T-helper 1 cell treated with Interleukin-12 subunit alpha and Interleukin-12 subunit beta and Interleukin-4 antibody, amounts not matched to agents 30 μg/mL and 1 μg/mL, for 36 hours (primary cell): Measurements from ENCODE around the gene ELAC2.
"Not testable (repeated sequence)": the region's sequence is repeated elsewhere in the genome, so short reads cannot be mapped to it uniquely, and the experiment has no call there.

Source experiments
- H3K27ac Mint-ChIP-seq: one replicate; pipeline ENCODE4 v1.8.0; 2021; ENCODE audit warnings: mild to moderate bottlenecking, mixed read lengths
- H3K27me3 Mint-ChIP-seq: one replicate; pipeline ENCODE4 v1.8.0; 2021; ENCODE audit warnings: low read depth, mixed read lengths
- H3K36me3 Mint-ChIP-seq: one replicate; pipeline ENCODE4 v1.8.0; 2021; ENCODE audit warnings: low read depth, mixed read lengths
- H3K4me1 Mint-ChIP-seq: one replicate; pipeline ENCODE4 v1.8.0; 2021; ENCODE audit warnings: low read depth, mixed read lengths
- H3K4me3 Mint-ChIP-seq: one replicate; pipeline ENCODE4 v1.8.0; 2021; ENCODE audit warnings: mild to moderate bottlenecking, moderate library complexity, mixed read lengths
- H3K9me3 Mint-ChIP-seq: one replicate; pipeline ENCODE4 v1.8.0; 2021; ENCODE audit warnings: mixed read lengths

Gene ELAC2

GRCh38 chr17:12985431-12986293 is 32.2 kb downstream of the ELAC2 start:
- Mint-ChIP-seq H3K9me3 (no peaks in the 10 kb centered on the region), H3K27ac (no peak overlapping the region), H3K27me3 (no peaks in the 10 kb centered on the region), H3K4me3 (no peak overlapping the region), H3K36me3 (peaks cover 1% of the 10 kb centered on the region), H3K4me1 (no peaks in the 10 kb centered on the region)

DNA sequence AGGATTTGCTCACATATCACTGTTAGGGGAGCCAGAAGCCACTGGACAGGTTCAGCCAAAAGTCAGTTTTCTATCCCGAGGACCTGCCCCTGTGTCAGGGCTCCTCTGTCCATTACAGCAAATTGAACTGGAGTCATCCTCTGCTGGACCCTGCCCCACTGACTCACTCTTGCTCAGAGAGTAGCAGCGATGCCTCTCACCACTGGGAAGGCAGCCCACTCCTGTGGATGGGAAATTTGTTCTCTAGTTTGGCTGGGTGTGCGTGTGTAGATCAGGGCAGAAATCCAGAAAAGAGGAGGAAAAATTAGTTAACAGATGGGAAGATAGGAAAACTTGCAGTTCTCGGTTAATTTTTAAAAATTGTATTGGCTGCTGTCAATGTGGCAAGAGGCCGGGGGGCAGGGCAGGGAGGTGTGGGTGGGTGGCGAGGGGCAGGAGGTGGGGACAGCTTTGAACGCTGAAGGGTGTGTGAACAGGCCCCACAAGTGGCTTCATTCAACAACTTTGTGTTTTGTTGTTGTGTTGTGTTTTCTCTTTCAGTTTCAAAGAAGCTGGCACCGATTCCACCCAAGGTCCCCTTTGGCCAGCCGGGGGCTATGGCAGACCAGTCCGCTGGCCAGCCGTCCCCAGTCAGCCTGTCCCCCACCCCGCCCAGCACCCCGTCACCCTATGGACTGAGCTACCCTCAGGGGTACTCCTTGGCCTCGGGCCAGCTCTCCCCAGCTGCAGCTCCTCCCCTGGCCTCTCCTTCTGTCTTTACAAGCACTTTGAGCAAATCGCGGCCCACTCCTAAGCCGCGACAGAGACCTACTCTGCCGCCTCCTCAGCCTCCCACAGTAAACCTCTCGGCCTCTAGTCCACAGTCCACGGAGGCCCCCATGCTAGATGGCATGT is 33.6 kb downstream of the ELAC2 start:
- Mint-ChIP-seq H3K36me3 (no peaks in the 10 kb centered on the region), H3K27ac (no peak overlapping the region), H3K27me3 (no peaks in the 10 kb centered on the region), H3K4me1 (no peaks in the 10 kb centered on the region), H3K9me3 (no peaks in the 10 kb centered on the region), H3K4me3 (no peak overlapping the region)

DNA sequence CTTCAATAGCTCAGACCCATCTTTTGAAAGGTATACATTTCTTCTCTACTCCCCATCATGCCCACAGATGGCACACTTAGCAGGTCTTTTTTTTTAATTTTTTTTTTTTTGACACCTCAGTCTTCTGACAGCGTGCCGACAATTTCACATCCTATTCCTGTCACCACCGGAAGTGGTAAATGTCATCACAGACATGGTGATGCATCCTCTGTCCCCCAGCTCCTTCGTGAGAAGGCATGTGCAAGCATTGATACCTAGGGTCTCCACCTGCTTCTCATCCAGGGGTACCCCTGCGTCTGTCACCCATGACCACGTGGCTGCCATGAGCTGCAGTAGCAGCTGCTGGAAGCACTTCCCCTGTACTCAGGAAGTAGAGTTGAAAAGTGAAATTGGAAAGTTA is 35.6 kb downstream of the ELAC2 start:
- Mint-ChIP-seq H3K27me3 (no peaks in the 10 kb centered on the region), H3K9me3 (no peaks in the 10 kb centered on the region), H3K4me3 (no peak overlapping the region), H3K27ac (no peak overlapping the region), H3K4me1 (no peaks in the 10 kb centered on the region), H3K36me3 (no peaks in the 10 kb centered on the region)

- no peaks in the 10 kb centered on the region for H3K27me3 Mint-ChIP-seq
- no peak overlapping the region for H3K27ac Mint-ChIP-seq
- no peak overlapping the region for H3K4me3 Mint-ChIP-seq
- H3K36me3 Mint-ChIP-seq: no peaks in the 10 kb centered on the region
- H3K4me1 Mint-ChIP-seq: no peaks in the 10 kb centered on the region
- no peaks in the 10 kb centered on the region for H3K9me3 Mint-ChIP-seq
Observed at GRCh38 chr17:12979826-12980500, 37.9 kb downstream of the ELAC2 start.

DNA sequence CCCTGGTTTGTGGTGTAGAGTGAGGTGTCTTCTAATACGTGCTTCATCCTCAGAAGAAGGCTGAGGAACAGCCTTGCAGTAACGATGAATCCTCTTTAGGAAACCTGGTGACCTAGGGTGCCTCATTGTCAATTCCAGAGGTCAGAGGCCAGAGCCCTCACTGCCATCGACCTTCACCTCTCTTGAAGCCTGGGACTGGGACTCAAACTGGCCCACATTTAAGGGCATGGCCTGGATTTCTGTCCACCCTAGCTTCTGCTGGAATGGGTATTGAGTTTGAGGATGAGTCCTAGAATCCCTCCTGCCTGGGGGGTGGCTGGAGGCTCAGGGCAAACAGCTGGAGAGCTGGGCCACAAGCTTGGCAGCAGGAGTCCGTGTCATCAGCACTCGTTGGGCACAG is 38.6 kb downstream of the ELAC2 start:
- peaks cover 4% of the 10 kb centered on the region for H3K27me3 Mint-ChIP-seq
- no peak overlapping the region for H3K27ac Mint-ChIP-seq
- H3K36me3 Mint-ChIP-seq: no peaks in the 10 kb centered on the region
- H3K4me1 Mint-ChIP-seq: no peaks in the 10 kb centered on the region
- no peaks in the 10 kb centered on the region for H3K9me3 Mint-ChIP-seq
- no peak overlapping the region for H3K4me3 Mint-ChIP-seq

DNA sequence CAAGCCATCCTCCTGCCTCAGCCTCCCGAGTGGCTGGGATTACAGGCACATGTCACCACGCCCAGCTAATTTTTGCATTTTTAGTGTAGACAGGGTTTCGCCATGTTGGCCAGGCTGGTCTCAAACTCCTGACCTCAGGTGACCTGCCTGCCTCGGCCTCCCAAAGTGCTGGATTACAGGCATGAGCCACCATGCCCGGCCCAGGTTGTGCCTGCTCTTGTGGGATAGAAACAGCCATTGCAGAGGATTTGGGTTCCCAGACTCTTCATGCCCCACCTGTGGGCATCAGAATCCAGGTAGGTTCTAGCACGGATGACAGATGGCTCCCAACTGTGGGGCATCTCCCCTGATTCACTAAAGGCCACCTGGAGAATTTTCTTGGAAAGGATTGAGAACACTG is 39.0 kb downstream of the ELAC2 start:
- H3K4me1 Mint-ChIP-seq, H3K36me3 Mint-ChIP-seq, H3K4me3 Mint-ChIP-seq, H3K9me3 Mint-ChIP-seq, H3K27ac Mint-ChIP-seq, H3K27me3 Mint-ChIP-seq: not testable (repeated sequence)

GRCh38 chr17:12977008-12977751 is 40.6 kb downstream of the ELAC2 start:
- Mint-ChIP-seq H3K4me1 (no peaks in the 10 kb centered on the region), H3K36me3 (no peaks in the 10 kb centered on the region), H3K27me3 (peaks cover 14% of the 10 kb centered on the region), H3K9me3 (no peaks in the 10 kb centered on the region), H3K4me3 (no peak overlapping the region), H3K27ac (no peak overlapping the region)

DNA sequence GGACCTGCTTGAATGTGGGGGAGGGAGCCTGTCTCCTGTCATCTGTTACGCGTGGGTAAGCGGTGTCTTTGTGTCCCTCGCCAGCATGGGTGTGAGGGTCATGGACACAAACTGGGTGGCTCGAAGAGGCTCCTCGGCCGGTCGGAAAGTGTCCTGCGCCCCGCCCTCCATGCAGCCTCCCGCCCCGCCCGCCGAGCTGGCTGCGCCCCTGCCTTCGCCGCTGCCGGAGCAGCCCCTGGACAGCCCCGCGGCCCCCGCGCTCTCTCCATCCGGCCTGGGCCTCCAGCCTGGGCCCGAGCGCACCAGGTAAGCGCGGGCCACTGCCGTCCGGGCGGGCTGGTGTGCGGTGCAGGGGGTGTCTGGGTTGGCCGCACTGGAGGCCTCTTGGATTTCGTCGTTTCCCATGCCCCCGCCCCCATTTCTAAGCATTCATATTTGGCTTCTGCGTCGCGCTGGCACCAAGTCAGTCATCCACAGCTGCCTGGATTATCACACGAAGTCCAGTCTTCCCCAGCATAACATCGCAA is 43.8 kb downstream of the ELAC2 start:
- Mint-ChIP-seq H3K4me1 (no peaks in the 10 kb centered on the region), H3K27me3 (peaks cover 22% of the 10 kb centered on the region), H3K4me3 (no peak overlapping the region), H3K27ac (no peak overlapping the region), H3K9me3 (no peaks in the 10 kb centered on the region), H3K36me3 (no peaks in the 10 kb centered on the region)

DNA sequence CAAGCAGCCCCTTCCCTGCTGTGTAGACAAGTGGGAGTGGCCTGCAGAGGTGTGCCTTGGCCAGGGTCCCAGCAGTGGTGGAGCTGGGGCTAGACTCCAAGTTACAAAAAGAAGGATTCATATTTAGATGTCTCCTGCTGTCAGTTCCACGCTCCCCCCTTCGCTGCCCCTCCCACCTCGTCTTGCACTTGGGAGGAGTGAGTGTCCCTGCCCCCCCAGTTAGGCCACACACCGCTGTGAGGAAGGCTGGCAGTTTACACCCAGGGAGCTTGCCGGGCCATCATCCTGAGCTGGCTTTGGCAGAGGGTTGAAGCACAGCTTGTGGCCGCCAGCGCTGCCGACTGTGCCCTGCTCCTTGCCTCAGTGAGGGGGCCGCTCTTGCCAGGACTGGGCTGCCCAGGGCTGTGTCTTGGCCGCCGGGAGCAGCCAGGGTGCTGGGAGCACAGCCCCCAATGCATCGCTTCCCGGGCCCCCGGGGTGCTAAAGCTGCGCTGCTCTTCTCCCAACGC is 44.3 kb downstream of the ELAC2 start:
- no peak overlapping the region for H3K4me3 Mint-ChIP-seq
- peaks cover 22% of the 10 kb centered on the region for H3K27me3 Mint-ChIP-seq
- no peak overlapping the region for H3K27ac Mint-ChIP-seq
- H3K4me1 Mint-ChIP-seq: no peaks in the 10 kb centered on the region
- H3K9me3 Mint-ChIP-seq: no peaks in the 10 kb centered on the region
- H3K36me3 Mint-ChIP-seq: no peaks in the 10 kb centered on the region

- Mint-ChIP-seq H3K27me3 (peaks cover 10% of the 10 kb centered on the region), H3K9me3 (no peaks in the 10 kb centered on the region), H3K4me1 (no peaks in the 10 kb centered on the region), H3K4me3 (no peak overlapping the region), H3K36me3 (no peaks in the 10 kb centered on the region), H3K27ac (no peak overlapping the region)
Observed at GRCh38 chr17:12967962-12968361, 49.9 kb downstream of the ELAC2 start.

DNA sequence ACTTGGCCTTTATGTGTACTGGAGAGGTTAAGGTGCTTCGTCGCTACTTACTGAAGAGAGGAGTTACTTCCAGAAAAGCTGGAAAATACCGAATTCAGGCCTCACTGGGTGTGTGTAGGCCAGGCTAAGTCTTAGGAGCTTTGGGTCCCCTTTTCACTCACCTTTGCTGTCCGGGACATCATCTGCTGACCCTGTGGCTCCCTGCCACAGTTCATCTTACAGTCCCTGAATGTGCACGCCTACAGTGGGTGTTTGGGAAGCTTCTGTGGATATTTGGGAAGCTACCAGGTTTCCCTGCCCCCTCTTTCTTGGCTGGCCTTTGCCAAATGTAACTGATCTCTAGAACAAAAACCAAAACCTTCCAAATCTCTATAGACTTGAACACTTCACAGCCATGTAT is 51.4 kb downstream of the ELAC2 start:
- no peak overlapping the region for H3K27ac Mint-ChIP-seq
- no peaks in the 10 kb centered on the region for H3K36me3 Mint-ChIP-seq
- peaks cover under 1% of the 10 kb centered on the region for H3K27me3 Mint-ChIP-seq
- no peaks in the 10 kb centered on the region for H3K4me1 Mint-ChIP-seq
- no peaks in the 10 kb centered on the region for H3K9me3 Mint-ChIP-seq
- no peak overlapping the region for H3K4me3 Mint-ChIP-seq

GRCh38 chr17:12965988-12966387 is 51.8 kb downstream of the ELAC2 start:
- Mint-ChIP-seq H3K4me3 (no peak overlapping the region), H3K27me3 (no peaks in the 10 kb centered on the region), H3K9me3 (no peaks in the 10 kb centered on the region), H3K4me1 (no peaks in the 10 kb centered on the region), H3K36me3 (no peaks in the 10 kb centered on the region), H3K27ac (no peak overlapping the region)

DNA sequence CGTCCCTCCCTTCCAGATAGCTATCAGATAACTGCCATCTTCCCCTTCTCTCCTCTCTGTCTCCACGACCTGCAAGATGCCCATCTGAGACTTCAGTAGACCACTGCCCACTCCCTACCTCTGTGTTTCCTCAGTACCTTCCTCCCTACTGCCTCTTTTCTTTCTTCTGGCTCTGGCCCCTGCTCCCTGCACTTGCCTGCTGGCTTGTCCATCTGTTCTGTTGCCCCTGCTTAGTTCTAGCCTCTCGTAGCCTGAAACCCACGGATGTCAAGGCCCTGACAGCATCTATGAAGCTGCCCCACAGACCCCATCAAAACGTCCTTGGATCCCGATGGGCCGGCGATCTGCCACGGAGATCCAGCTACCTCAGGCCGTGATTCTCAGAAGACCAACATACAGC is 53.0 kb downstream of the ELAC2 start:
- no peaks in the 10 kb centered on the region for H3K4me1 Mint-ChIP-seq
- H3K27ac Mint-ChIP-seq: no peak overlapping the region
- H3K36me3 Mint-ChIP-seq: no peaks in the 10 kb centered on the region
- no peak overlapping the region for H3K4me3 Mint-ChIP-seq
- H3K9me3 Mint-ChIP-seq: no peaks in the 10 kb centered on the region
- no peaks in the 10 kb centered on the region for H3K27me3 Mint-ChIP-seq

- Mint-ChIP-seq H3K4me1 (no peaks in the 10 kb centered on the region), H3K9me3 (no peaks in the 10 kb centered on the region), H3K4me3 (no peak overlapping the region), H3K27me3 (no peaks in the 10 kb centered on the region), H3K36me3 (no peaks in the 10 kb centered on the region), H3K27ac (no peak overlapping the region)
Observed at GRCh38 chr17:12964162-12964561, 53.7 kb downstream of the ELAC2 start.
